GM19351 (cell line): ENCODE measurements around the gene SNX33.
A peak's percentile ranks its signal among the peaks of the same experiment; 100 is the strongest.
"Not testable (repeated sequence)": the region's sequence is repeated elsewhere in the genome, so short reads cannot be mapped to it uniquely, and the experiment has no call there.

Experiments
- ATAC-seq: cut with Tn5 transposase; IDR thresholded peaks from one replicate; pipeline ENCODE4 v1.9.1; 2021; ENCODE audit warnings: mild to moderate bottlenecking, moderate library complexity; ENCODE audit not compliant: unreplicated experiment

Gene SNX33, protein sequence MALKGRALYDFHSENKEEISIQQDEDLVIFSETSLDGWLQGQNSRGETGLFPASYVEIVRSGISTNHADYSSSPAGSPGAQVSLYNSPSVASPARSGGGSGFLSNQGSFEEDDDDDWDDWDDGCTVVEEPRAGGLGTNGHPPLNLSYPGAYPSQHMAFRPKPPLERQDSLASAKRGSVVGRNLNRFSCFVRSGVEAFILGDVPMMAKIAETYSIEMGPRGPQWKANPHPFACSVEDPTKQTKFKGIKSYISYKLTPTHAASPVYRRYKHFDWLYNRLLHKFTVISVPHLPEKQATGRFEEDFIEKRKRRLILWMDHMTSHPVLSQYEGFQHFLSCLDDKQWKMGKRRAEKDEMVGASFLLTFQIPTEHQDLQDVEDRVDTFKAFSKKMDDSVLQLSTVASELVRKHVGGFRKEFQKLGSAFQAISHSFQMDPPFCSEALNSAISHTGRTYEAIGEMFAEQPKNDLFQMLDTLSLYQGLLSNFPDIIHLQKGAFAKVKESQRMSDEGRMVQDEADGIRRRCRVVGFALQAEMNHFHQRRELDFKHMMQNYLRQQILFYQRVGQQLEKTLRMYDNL

GRCh38 chr15:75647370-75648155, at the start of gene SNX33:
Gene SNX33, plus strand, starts transcription at chr15:75647912. Its CDS starts 1,191 bp downstream, at chr15:75649103.
- peak; percentile 47 for ATAC-seq

DNA sequence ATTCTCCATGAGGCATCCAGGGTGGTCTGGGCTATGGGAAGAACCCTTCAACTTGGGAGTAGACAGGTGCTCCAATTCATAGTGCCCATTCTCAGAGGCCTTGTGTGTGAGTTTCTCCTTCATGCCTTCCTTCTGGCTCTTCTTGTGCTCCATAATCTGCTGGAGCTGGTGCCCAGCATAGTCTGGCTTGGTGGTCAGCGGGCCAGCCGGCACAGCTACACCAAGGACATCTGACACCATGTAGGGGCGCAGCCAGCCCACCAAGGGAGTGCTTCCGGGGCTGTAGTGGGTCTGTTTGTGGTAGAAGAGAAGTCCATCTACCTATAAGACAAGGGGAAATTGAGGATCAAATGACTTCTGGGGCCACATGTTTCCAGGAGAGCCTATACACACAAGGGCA, 49.4 kb upstream of the SNX33 start:
- no peak for ATAC-seq

- no peak for ATAC-seq
Measured at GRCh38 chr15:75599401-75599800, 48.3 kb upstream of the SNX33 start.

GRCh38 chr15:75606026-75606425, 41.7 kb upstream of the SNX33 start:
- no peak for ATAC-seq

DNA sequence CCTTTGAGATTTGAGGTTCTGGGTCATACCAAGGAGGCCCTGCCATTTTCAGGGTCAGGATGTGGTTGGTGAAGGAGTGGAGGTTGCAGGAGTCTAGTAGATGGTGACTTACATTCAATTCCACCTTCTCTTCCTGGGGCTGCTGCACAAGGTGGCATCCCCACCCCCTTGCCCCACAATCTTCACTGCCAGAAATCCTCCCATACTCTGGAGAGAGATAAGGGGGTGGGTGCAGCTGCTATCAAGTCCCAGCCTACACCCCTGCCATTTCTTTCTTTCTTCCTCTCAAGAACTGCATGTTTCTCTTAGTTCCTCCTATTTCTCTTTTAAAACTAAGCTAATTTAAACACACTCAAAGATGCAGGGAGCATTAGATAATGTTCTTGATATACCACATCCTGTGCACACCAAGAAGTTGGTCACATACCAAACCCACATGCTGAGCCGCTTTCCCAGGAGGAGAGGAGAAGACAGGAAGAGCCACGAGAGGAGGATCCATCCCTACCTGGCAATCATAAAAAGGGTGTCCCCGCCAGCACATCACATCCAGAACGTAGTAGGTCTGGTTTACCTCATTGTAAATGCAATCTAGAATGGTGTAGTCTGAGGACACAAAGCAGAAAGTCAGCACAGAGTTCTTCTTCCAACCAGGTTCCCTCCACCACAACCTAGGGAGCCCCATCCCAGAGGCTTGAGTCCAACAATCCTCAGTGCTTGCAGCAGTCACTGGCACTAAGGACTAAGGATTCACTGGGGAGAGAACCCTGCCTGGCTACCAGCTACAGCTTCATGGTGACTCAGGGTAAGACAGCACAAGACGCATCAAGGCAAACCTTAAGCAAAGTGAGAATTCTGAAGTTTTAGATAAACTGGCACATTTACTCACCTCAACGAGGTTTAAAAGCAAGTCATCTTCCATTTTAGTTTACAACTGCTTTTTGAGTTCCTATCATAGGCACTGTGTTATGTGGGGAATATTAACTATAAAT, 40.7 kb upstream of the SNX33 start:
- ATAC-seq = no peak

DNA sequence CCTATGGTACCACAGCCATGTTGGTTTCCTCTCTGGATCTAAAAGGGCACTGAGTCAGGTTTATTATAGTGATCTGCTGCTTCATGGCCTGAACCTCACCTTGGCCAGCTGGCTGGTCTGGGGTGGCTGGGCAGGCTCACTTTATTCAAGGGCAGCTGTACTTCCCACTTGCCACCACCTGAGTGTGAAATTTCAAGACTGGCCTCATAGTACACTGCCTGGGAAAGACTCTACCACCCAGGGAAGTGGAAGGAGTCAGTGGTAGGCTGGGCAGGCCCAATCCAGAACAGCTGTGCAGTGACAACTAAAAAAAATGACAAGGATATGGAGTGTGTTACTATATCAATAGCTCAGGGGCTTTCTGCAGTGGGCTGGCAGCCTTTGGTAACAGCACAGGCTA, 30.9 kb upstream of the SNX33 start:
- ATAC-seq = no peak

GRCh38 chr15:75620058-75620820, 27.5 kb upstream of the SNX33 start:
- no peak for ATAC-seq

- no peak for ATAC-seq
Measured at GRCh38 chr15:75620841-75621391, 26.8 kb upstream of the SNX33 start.

DNA sequence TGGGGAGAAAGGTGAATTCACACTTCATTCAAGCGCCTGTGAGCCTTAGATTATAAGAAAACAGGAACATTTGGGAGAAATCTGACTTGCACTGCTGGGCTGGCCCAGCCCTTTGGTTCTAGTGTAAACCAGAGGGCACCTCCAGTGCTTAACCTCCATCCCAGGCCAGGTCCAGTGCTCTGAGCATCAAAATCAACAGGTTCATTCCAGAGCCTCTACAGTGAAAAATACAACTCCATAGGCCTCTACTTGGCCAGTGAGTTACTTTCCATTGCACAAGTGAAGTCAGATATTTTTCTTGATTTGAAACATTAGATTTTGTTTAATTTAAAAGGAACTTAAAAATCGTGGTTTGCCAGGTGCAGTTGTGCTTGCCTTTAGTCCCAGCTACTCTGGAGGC, 25.2 kb upstream of the SNX33 start:
- ATAC-seq = no peak

- ATAC-seq = peak; percentile 76
Measured at GRCh38 chr15:75625542-75626347, 22.0 kb upstream of the SNX33 start, which contains the start of gene SNUPN. Gene SNUPN, minus strand, starts transcription at chr15:75625725. Its CDS starts 4,674 bp downstream, at chr15:75621051.

GRCh38 chr15:75631935-75632334, 15.8 kb upstream of the SNX33 start:
- ATAC-seq = no peak

GRCh38 chr15:75633922-75634321, 13.8 kb upstream of the SNX33 start:
- not testable (repeated sequence) for ATAC-seq

- ATAC-seq = no peak
Measured at GRCh38 chr15:75636026-75636425, 11.7 kb upstream of the SNX33 start.

- ATAC-seq = no peak
Measured at GRCh38 chr15:75637245-75638009, 10.3 kb upstream of the SNX33 start.

GRCh38 chr15:75639191-75639708, 8.5 kb upstream of the SNX33 start:
- ATAC-seq = no peak

DNA sequence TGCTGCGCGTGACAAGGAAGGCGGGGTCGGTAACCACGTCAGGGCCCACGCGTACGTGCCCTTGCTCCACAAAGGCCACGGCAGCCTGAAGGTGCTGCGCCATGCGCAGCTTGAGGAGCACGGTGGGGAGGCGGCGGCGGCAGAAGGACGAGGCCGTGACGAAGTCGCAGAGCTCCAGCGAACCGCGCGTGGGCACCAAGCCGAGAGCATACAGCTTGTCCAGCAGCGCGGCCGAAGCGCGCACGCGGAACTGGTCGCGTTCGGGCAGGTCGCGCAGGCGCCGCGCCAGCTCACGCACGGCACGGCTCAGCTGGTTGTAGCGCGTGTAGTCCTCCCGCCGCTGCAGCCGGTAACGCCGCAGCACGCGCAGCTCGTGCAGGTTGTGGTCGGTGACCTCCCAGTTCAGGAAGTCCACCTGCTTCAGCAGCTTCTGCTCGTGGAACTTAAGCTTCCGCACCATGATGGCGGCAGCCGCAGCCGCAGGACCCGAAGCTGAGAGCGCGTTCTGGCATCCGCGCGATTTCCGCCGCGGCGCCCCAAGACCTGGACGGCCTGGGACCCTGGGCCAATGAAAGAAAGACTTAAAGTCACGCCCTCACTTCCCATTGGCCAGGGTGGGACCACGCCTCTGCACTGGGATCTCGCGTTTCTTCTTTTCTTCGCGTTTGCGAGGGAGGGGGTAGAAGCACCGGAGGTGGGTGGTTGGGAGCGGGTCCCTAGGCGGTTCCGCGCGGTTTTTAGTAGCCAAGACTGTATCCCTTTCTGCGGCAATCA, 7.8 kb upstream of the SNX33 start, which contains the start of gene IMP3:
TSS of gene IMP3 (minus strand) at position 516 of the 774 bp plus-strand sequence. CDS start at position 460, 56 bp downstream.
- ATAC-seq = peak; percentile 89
